Measurements from ENCODE around the gene GABRG3. TPM values are rescaled to one million over a fixed set of nuclear protein-coding genes. Genes with fewer than 3 reads are reported as not detected.

The GABRG3 gene
- total and polyA plus RNA-seq, 2 of the 4 experiments (the other 2 are of a cell fraction) = not detected

DNA sequence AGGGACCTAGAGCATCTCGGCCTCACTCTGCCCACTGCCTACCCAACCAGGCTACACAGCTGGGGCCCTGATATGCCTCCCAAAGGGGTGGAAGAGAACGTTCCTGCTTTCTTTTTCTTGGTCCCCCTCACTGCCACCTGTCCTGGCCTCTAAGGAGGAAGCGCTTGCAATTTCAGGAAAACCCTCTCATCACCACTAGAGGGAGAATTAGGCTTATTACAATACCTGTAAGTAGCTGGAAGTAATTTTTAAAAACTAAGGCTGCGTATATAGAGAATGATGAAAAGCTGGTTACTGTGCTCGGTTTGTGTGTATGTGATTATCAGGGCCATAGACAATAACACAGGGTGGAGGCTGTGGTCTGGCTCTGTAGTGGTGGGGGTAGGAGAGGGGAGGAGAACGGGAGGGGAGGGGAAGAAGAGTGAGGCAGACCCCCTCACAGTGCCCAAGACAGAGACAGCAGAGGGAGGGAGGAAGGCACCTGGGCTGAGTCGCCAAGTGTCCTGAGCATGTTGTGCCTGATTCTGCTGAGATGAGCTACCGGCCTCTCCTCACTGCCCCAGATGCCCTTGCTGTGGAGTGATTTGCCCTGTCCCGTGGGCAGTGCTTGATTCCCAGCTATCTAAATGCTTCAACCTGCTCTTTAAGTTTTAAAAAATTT lies 3.3 kb downstream of the GABRG3 start:
- Histone ChIP-seq H3K4me1 (ENCODE audit: control insufficient read depth, insufficient read depth, low read length) (no peaks in the 10 kb centered on the region), H2BK5ac (ENCODE audit: low read depth, low read length, poor library complexity, severe bottlenecking) (no peak overlapping the region), H4K20me1 (ENCODE audit: insufficient read depth, low read length) (no peaks in the 10 kb centered on the region), H3K4me3 (ENCODE audit: insufficient read depth, low read depth, low read length) (no peak overlapping the region), H3K27ac (ENCODE audit: insufficient read depth, low read length) (no peak overlapping the region), H3K9me1 (ENCODE audit: insufficient read depth, low read length) (no peaks in the 10 kb centered on the region), H2AFZ (replicated peaks; ENCODE audit: low read length, poor library complexity) (no peak overlapping the region), H3K4me2 (ENCODE audit: low read depth, low read length) (no peak overlapping the region), H3K56ac (ENCODE audit: extremely low read depth, insufficient read depth, low read length) (no peak overlapping the region), H3K9ac (ENCODE audit: low read depth, low read length) (no peak overlapping the region), H3K79me1 (ENCODE audit: low read depth in 1 of 2, low read length in 2 of 2) (no peaks in the 10 kb centered on the region), H2BK120ac (ENCODE audit: low read depth, low read length) (no peak overlapping the region), H2BK20ac (ENCODE audit: low read depth, low read length) (no peak overlapping the region), H3K23ac (ENCODE audit: low read depth, low read length) (no peak overlapping the region), H3K14ac (replicated peaks; ENCODE audit: low read depth, low read length) (no peak overlapping the region), H3K36me3 (ENCODE audit: control insufficient read depth, insufficient read depth, low read length) (no peaks in the 10 kb centered on the region), H2BK15ac (ENCODE audit: low read depth, low read length) (no peak overlapping the region), H2AK5ac (ENCODE audit: low read depth, low read length) (no peak overlapping the region), H3K27me3 (ENCODE audit: control insufficient read depth, insufficient read depth, low read length) (no peaks in the 10 kb centered on the region), H3K4ac (ENCODE audit: low read depth, low read length) (no peak overlapping the region), H3K18ac (ENCODE audit: low read depth, low read length) (no peak overlapping the region), H4K91ac (ENCODE audit: insufficient read depth, low read depth, low read length) (no peak overlapping the region), H4K8ac (ENCODE audit: low read depth in 2 of 2, low read length in 2 of 2) (no peak overlapping the region), H3K9me3 (ENCODE audit: control insufficient read depth, insufficient read depth, low read length) (peaks cover 4% of the 10 kb centered on the region; the same call in 1 of the 2 replicates), H4K5ac (ENCODE audit: low read depth, low read length) (no peak overlapping the region), H2AK9ac (replicated peaks; ENCODE audit: low read depth, low read length, poor library complexity) (no peak overlapping the region)
- CTCF ChIA-PET = no interaction called here
- intact Hi-C loops (cut with micrococcal nuclease) (no loop called here), in situ Hi-C loops (cut with MboI; ENCODE audit: low sequenced_read_pairs) (no loop called here), dilution Hi-C loops (cut with HindIII; ENCODE audit: low sequenced_read_pairs, unreplicated experiment) (no loop called here)
- TF ChIP-seq, protein P1, sequence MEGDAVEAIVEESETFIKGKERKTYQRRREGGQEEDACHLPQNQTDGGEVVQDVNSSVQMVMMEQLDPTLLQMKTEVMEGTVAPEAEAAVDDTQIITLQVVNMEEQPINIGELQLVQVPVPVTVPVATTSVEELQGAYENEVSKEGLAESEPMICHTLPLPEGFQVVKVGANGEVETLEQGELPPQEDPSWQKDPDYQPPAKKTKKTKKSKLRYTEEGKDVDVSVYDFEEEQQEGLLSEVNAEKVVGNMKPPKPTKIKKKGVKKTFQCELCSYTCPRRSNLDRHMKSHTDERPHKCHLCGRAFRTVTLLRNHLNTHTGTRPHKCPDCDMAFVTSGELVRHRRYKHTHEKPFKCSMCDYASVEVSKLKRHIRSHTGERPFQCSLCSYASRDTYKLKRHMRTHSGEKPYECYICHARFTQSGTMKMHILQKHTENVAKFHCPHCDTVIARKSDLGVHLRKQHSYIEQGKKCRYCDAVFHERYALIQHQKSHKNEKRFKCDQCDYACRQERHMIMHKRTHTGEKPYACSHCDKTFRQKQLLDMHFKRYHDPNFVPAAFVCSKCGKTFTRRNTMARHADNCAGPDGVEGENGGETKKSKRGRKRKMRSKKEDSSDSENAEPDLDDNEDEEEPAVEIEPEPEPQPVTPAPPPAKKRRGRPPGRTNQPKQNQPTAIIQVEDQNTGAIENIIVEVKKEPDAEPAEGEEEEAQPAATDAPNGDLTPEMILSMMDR (conservative IDR thresholded peaks at IDR 0.05; ENCODE audit: low read depth, low read length) = 0 out of 2 replicates have a peak, but pooled peaks have one; percentile 19
- no peak for TF ChIP-seq BHLHE40 (IDR thresholded peaks at IDR 0.05; ENCODE audit: low read depth, low read length)
- POLR2A ChIA-PET (ENCODE audit: unreplicated experiment) = no interaction called here
- no TSS peak for BruUV-seq (replicated peaks)
- WGBS, 2 experiments (ENCODE audit: extremely low coverage in 2 of 2, insufficient read length in 1 of 2) = 0% methylated on average over 2 of the region's 9 CpGs; no CpG with 5 or more reads in 1 of the 2 experiments
- DNase-seq = peak; percentile 9
- no peak for ATAC-seq (ENCODE audit: low read depth)

Measured in IMR-90 (cell line).